ENCODE data around the gene ERH.

Gene ERH

GRCh38 chr14:69366069-69366468, 32.0 kb downstream of the ERH start:
- DNase-seq (ENCODE audit: insufficient read length, low spot score) (no peak), FAIRE-seq (no peak)
- no peak for TF ChIP-seq CTCF (IDR thresholded peaks at IDR 0.05; ENCODE audit: insufficient read depth, missing control alignments)

- FAIRE-seq (no peak), DNase-seq (ENCODE audit: insufficient read length, low spot score) (no peak)
- TF ChIP-seq CTCF (IDR thresholded peaks at IDR 0.05; ENCODE audit: insufficient read depth, missing control alignments), result no peak
Measured at GRCh38 chr14:69364378-69364777, 33.7 kb downstream of the ERH start.

- no peak for DNase-seq (ENCODE audit: insufficient read length, low spot score)
- FAIRE-seq, result no peak
Measured at GRCh38 chr14:69363964-69364363, 34.1 kb downstream of the ERH start.

GRCh38 chr14:69363055-69363454, 35.0 kb downstream of the ERH start:
- DNase-seq (ENCODE audit: insufficient read length, low spot score), result no peak
- FAIRE-seq, result no peak
- TF ChIP-seq CTCF (IDR thresholded peaks at IDR 0.05; ENCODE audit: insufficient read depth, missing control alignments), result peak; percentile 18

More at GRCh38 chr14:69363964-69364363, 34.1 kb downstream of the ERH start:
- no peak for TF ChIP-seq CTCF (IDR thresholded peaks at IDR 0.05; ENCODE audit: insufficient read depth, missing control alignments)

GRCh38 chr14:69360438-69361108, 37.5 kb downstream of the ERH start:
- TF ChIP-seq CTCF (IDR thresholded peaks at IDR 0.05; ENCODE audit: insufficient read depth, missing control alignments), result no peak
- DNase-seq (ENCODE audit: insufficient read length, low spot score) (no peak), FAIRE-seq (no peak)

GRCh38 chr14:69358966-69359365, 39.1 kb downstream of the ERH start:
- TF ChIP-seq CTCF (IDR thresholded peaks at IDR 0.05; ENCODE audit: insufficient read depth, missing control alignments), result no peak
- no peak for DNase-seq (ENCODE audit: insufficient read length, low spot score)
- FAIRE-seq, result no peak

GRCh38 chr14:69358233-69358963, 39.7 kb downstream of the ERH start:
- no peak for FAIRE-seq
- no peak for TF ChIP-seq CTCF (IDR thresholded peaks at IDR 0.05; ENCODE audit: insufficient read depth, missing control alignments)
- no peak for DNase-seq (ENCODE audit: insufficient read length, low spot score)

Data from D721Med (cell line).